Left renal cortex interstitium (tissue), 4 donors: ENCODE data around the gene EZR. TPM values are rescaled to one million over a fixed set of nuclear protein-coding genes. Genes with fewer than 3 reads are reported as not detected.

Experiments
- DNase-seq, 4 donors: peaks; one replicate each; pipeline ENCODE4 v3.0.0-alpha.2; 2013; ENCODE audit warnings: low read depth in 4 of 4, low spot score in 2 of 4, missing footprints in 1 of 4
- polyA plus RNA-seq, 4 donors: library from polyadenylated mRNA; unstranded; fragments of 120-200 nt; gene quantifications; one replicate each; pipeline ENCODE4 v1.2.1, GENCODE V29; 2013; ENCODE audit not compliant: insufficient read length in 4 of 4

The EZR gene
- polyA plus RNA-seq, 4 donors, result 236 to 273 (median 248) TPM

DNA sequence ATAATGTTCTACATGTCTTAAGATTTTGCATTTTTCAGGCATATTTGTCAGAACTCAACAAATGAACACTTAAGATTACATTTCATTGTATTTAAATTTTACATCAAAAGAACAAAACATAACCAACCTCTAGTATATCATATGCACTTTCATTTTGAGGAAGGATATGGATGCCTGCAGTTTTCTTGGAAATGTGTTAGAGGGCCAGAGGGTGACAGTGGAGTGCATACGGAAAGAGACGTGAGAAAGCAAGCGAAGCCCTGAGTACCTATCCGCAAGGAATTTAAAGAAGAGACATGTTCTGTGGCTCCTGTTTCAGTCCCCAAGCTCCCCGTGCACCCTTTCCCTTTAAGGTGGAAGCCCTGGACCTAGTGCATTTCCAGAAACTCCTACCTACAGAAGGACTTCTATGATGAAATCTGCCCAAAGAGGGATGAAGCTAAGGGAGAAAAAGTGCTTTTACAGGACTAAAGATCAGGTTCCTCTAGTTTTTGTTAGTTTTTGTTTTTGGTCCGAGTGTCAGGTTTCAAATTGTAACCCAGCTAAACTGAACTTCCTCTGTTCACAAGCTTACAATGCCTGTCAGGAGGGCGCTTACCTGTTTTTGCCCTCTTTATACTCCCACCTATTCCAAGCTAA lies 38.8 kb downstream of the EZR start:
- no peak for DNase-seq

DNA sequence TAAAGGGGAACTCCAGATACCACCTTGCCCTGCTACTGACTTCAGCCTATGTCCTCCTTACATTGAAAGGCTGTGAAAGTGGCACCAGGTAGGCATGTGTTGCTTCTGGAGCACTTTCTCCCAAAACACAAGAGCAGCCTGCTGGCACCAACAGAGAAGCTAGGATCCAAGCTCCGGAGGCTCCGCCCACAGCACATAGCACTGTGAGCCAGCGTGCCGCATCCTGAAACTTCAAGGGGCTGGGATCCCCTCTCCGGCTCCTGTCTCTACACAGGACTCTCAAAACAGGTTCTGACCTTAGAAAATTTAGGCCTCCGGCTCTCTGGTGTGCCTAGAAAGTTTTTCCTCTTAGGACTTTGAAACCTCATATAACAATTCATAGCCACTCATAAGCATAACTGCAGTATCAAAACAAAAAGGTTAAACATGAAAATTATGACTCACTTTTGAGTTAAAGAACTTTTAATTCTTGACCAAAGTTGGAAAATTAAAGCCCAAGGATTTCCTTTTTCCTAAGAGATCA lies 41.1 kb downstream of the EZR start:
- no peak for DNase-seq

DNA sequence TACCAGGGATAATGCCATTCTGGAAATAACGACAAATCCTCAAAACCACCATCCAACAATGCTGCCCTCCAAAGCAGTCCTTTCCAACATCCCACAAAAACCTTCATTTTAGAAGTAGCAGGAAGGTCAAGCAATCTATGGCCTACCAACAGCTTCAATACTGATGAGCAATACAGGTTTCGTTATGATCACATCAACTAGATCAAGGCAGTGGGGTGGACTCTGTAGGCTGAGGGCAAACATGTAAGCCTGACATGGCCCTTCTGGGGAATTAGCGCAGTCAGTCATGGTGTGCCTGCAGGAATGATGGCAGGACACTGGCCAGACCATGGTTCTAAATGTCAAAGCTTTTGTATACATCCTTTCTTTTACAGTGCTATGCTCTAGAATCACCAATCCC lies 41.7 kb downstream of the EZR start:
- no peak for DNase-seq

- no peak for DNase-seq
These were observed 42.4 kb downstream of the EZR start for GRCh38 chr6:158776737-158777136.

DNA sequence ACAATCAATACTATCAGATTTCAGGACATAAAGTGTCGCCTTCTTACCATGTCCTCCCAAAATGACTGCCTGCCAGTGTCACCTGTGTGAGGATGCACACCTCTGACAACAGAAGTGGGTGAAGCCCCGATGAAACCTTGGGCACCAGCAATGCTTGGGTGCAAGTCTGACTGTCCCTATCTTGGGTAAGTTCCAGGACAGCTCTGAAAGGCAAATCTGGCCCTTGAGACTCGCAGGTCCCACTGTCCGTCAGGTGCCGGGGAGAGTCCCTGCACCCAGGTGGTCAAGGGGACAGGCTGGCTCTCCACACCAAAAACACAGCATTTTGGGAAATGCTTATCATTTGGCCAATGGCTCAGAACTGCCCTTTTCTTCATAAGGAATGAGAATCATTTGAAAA lies 43.3 kb downstream of the EZR start:
- DNase-seq, result no peak

GRCh38 chr6:158774717-158775449 lies 44.3 kb downstream of the EZR start:
- DNase-seq, result no peak

DNA sequence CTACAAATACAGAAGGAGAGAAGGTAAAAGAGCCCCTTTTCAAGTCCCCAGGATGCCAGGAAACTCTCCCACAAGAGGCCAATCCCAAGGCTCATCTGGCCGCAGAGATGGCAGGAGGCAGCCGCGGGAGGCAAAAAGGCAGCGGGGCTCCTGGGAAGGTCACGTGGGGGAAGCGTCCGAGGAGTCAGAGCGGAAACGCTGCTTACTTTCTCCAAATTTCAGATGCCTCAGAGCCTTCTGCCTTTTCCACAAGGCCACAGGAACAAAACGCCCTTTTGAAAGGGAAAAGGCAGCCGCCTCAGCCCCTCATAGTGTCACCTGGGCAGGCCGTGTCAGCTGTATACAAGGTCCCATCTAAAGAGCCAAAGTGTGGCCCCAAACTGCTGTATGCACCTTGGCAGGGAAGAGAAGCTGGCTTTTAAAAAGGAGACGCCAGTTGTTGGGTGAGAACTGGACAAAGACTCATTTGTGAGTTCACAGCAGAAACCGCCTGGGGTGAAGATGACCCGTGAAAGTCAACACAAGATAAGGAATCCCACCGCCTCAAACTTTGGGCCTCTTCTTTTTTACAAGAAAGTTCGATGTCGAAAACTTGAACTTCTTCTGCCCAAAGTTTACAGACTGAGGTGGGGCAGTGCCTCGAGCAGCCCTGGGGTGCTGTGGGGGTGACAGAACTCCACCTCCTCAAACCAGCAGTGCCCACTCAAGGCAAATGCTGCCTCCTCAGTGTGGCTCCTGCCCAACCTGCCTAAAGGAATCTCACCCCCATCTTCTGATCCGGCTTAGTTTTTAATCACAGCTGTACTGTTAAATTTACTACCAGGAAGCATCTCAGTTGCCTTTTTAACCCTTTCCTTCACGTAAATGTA lies 45.4 kb downstream of the EZR start:
- no peak for DNase-seq

- no peak for DNase-seq
These were observed 46.3 kb downstream of the EZR start for GRCh38 chr6:158772851-158773371.

GRCh38 chr6:158772172-158772571 lies 47.0 kb downstream of the EZR start:
- DNase-seq, result no peak

- no peak for DNase-seq
These were observed 47.6 kb downstream of the EZR start for GRCh38 chr6:158771399-158772152.

DNA sequence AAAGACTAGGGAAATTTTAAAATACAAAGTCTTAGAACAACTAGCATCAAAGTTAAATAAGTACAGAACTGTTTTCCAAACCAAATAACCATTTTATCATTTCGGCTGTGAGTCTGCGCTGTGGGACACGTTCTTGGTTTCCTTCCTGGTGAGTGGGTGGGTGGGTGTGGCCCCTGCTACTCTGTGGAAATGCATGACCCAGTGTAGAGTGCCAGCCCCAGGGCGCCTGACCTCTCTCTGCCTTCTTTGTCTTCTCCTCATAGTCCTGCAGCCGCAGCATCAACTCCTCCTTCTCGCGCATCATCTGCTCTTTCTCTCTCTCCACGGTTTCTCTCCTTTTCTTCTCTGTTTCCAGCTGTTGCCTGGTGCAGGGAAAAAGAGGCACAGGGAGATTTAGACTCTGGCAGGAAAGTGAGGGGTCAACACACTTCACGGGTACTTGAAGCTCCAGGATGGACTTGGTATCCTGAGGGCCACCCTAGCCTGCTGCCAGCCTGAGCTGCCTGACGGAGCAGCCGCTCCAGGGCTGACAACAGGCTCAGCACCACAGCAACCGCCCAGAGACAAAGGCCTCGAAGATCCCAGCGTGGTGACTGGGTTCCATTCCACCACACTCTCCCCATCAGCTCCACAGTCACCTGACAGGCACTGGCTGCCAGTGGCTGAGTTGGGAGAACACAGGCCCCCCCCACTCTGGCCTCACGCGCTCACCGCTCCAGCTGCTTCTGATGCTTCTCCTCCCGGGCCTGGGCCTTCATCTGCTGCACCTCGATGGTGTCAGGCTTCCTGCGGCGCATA lies 48.4 kb downstream of the EZR start:
- no peak for DNase-seq

GRCh38 chr6:158769771-158770432 lies 49.3 kb downstream of the EZR start:
- no peak for DNase-seq

- no peak for DNase-seq
These were observed 49.9 kb downstream of the EZR start for GRCh38 chr6:158769234-158769770.

- no peak for DNase-seq
These were observed 50.7 kb downstream of the EZR start for GRCh38 chr6:158768436-158768835.

DNA sequence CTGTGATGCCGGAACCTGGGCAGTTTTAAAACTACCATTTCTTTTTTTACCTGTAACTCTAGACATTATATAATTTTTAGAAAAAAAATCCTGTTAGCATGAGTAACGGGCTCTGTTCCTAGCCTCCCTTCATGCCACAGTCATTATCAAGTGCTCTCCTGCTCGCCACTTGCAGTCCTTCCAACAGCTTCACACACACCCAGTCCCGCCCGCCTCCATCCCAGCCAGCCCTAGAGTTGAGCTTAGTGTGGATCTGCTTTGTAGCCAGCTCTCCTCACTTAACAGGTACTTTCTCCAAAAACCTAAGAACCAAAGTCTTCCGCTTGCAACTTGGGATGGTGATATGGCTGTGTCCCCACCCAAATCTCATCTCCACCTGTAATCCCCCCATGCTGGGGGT lies 51.5 kb downstream of the EZR start:
- DNase-seq, result no peak

DNA sequence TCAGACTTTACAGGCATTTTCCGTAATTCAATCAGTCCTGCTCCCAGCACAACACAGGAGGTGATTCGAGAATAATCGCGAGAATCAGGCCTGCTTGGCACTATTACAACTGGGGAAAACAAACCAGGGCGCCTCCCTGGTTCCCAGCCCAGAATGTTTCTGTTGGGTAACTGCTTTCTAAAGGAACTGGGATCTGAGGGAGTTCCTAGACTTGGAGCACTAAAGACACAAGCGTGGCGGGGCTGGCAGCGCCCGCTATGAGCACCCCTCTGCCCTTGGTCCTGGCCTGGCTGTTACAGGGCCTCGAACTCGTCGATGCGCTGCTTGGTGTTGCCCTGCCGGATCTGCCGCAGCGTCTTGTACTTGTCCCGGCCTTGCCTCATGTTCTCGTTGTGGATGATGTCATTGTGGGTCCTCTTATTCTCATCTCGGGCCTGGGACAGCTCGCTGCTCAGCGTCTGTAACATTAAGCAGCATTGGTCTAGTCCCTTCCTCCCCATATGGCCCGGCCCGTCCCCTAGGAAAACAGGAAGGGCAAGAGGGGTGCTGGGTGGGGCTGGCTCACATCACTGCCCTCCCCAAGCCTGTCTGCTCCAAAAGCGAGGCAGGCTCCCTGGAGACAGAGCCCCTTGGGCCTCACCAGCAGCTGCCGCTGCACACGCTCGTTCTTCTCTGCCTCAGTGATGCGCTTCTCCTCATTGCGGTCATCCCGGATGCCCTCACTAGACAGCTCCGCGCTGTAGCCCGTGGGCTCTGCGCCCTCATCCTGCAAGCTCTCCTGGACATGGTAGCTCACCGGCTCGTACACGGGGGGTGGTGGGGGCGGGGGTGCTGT lies 52.3 kb downstream of the EZR start:
- no peak for DNase-seq

DNA sequence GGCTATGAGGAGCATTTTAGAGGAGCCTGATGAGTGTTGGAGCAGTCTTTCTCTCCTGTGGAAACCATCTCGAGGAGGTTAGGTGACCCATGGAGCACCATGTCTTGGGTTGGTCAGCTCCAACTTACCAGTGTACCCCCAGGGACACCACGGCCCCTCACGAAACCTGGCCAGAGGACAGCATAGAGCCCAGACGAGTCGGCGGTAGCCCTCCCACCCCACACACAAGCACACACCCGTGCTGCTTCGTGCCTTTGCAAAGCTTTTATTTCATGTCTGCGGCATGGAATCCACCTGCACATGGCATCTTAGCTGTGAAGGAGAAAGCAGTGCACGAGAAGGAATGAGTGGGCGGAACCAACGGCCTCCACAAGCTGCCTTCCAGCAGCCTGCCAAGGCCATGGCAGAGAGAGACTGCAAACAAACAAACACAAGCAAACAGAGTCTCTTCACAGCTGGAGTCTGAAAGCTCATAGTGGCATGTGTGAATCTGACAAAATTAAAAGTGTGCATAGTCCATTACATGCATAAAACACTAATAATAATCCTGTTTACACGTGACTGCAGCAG lies 53.6 kb downstream of the EZR start:
- DNase-seq, result no peak
